ENCODE measurements around the gene PGM3.

PGM3 gene

DNA sequence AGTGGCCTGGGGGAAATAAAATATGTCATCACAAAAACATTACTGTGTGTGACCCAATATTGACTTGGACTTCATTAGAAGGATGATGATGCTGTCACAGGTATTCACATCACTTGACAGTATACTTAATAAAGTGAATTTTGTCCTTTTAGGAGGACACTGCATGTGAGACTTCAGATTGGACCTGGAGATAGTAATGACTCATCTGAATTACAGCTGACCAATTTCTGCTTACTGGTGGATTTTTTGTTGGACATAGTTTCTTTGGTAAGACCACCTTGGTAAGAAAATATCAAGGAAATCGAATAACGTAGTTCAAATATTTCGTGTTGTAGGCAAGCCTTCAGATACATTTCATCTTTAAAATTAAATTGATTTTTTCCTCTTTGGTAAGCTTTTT lies 68.5 kb downstream of the PGM3 start:
- H3K4me3 ChIP-seq (ENCODE audit: low read depth, low read length): no peak overlapping the region
- CTCF ChIA-PET: no interaction called here
- no peaks in the 10 kb centered on the region for H3K4me1 ChIP-seq (ENCODE audit: control insufficient read depth, insufficient read depth, low read length)
- POLR2A ChIA-PET: no interaction called here
- TF ChIP-seq, protein P1, sequence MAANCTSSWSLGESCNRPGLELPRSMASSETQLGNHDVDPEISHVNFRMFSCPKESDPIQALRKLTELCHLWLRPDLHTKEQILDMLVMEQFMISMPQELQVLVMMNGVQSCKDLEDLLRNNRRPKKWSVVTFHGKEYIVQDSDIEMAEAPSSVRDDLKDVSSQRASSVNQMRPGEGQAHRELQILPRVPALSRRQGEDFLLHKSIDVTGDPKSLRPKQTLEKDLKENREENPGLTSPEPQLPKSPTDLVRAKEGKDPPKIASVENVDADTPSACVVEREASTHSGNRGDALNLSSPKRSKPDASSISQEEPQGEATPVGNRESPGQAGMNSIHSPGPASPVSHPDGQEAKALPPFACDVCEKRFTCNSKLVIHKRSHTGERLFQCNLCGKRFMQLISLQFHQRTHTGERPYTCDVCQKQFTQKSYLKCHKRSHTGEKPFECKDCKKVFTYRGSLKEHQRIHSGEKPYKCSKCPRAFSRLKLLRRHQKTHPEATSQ (tag by site-specific recombination; IDR thresholded peaks at IDR 0.05): no peak
- TF ChIP-seq KLF8 (tag by site-specific recombination; IDR thresholded peaks at IDR 0.05) (no peak), ZBTB8A (tag by site-specific recombination; IDR thresholded peaks at IDR 0.05) (no peak), KLF9 (tag by site-specific recombination; IDR thresholded peaks at IDR 0.05; ENCODE audit: low read depth) (no peak), ZNF623 (tag by site-specific recombination; IDR thresholded peaks at IDR 0.05) (no peak), TRIM28 (IDR thresholded peaks at IDR 0.05; ENCODE audit: borderline replicate concordance, low read length) (no peak), ZFP69B (tag by site-specific recombination; IDR thresholded peaks at IDR 0.05) (no peak), ZNF529 (tag by site-specific recombination; IDR thresholded peaks at IDR 0.05; ENCODE audit: insufficient replicate concordance) (no peak), ZNF747 (tag by site-specific recombination; IDR thresholded peaks at IDR 0.05) (no peak), ZNF112 (tag by site-specific recombination; IDR thresholded peaks at IDR 0.05) (no peak), ZNF184 (tag by site-specific recombination; IDR thresholded peaks at IDR 0.05) (no peak), ZNF341 (tag by site-specific recombination; IDR thresholded peaks at IDR 0.05; ENCODE audit: low read depth) (no peak), ZNF791 (tag by site-specific recombination; IDR thresholded peaks at IDR 0.05) (no peak), SP2 (tag by site-specific recombination; IDR thresholded peaks at IDR 0.05) (no peak), ZNF670 (tag by site-specific recombination; IDR thresholded peaks at IDR 0.05; ENCODE audit: low read depth) (no peak)
- TF ChIP-seq, protein P2, sequence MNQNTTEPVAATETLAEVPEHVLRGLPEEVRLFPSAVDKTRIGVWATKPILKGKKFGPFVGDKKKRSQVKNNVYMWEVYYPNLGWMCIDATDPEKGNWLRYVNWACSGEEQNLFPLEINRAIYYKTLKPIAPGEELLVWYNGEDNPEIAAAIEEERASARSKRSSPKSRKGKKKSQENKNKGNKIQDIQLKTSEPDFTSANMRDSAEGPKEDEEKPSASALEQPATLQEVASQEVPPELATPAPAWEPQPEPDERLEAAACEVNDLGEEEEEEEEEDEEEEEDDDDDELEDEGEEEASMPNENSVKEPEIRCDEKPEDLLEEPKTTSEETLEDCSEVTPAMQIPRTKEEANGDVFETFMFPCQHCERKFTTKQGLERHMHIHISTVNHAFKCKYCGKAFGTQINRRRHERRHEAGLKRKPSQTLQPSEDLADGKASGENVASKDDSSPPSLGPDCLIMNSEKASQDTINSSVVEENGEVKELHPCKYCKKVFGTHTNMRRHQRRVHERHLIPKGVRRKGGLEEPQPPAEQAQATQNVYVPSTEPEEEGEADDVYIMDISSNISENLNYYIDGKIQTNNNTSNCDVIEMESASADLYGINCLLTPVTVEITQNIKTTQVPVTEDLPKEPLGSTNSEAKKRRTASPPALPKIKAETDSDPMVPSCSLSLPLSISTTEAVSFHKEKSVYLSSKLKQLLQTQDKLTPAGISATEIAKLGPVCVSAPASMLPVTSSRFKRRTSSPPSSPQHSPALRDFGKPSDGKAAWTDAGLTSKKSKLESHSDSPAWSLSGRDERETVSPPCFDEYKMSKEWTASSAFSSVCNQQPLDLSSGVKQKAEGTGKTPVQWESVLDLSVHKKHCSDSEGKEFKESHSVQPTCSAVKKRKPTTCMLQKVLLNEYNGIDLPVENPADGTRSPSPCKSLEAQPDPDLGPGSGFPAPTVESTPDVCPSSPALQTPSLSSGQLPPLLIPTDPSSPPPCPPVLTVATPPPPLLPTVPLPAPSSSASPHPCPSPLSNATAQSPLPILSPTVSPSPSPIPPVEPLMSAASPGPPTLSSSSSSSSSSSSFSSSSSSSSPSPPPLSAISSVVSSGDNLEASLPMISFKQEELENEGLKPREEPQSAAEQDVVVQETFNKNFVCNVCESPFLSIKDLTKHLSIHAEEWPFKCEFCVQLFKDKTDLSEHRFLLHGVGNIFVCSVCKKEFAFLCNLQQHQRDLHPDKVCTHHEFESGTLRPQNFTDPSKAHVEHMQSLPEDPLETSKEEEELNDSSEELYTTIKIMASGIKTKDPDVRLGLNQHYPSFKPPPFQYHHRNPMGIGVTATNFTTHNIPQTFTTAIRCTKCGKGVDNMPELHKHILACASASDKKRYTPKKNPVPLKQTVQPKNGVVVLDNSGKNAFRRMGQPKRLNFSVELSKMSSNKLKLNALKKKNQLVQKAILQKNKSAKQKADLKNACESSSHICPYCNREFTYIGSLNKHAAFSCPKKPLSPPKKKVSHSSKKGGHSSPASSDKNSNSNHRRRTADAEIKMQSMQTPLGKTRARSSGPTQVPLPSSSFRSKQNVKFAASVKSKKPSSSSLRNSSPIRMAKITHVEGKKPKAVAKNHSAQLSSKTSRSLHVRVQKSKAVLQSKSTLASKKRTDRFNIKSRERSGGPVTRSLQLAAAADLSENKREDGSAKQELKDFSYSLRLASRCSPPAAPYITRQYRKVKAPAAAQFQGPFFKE (tag by site-specific recombination; IDR thresholded peaks at IDR 0.05; ENCODE audit: borderline replicate concordance): no peak
- TF ChIP-seq, protein P3, sequence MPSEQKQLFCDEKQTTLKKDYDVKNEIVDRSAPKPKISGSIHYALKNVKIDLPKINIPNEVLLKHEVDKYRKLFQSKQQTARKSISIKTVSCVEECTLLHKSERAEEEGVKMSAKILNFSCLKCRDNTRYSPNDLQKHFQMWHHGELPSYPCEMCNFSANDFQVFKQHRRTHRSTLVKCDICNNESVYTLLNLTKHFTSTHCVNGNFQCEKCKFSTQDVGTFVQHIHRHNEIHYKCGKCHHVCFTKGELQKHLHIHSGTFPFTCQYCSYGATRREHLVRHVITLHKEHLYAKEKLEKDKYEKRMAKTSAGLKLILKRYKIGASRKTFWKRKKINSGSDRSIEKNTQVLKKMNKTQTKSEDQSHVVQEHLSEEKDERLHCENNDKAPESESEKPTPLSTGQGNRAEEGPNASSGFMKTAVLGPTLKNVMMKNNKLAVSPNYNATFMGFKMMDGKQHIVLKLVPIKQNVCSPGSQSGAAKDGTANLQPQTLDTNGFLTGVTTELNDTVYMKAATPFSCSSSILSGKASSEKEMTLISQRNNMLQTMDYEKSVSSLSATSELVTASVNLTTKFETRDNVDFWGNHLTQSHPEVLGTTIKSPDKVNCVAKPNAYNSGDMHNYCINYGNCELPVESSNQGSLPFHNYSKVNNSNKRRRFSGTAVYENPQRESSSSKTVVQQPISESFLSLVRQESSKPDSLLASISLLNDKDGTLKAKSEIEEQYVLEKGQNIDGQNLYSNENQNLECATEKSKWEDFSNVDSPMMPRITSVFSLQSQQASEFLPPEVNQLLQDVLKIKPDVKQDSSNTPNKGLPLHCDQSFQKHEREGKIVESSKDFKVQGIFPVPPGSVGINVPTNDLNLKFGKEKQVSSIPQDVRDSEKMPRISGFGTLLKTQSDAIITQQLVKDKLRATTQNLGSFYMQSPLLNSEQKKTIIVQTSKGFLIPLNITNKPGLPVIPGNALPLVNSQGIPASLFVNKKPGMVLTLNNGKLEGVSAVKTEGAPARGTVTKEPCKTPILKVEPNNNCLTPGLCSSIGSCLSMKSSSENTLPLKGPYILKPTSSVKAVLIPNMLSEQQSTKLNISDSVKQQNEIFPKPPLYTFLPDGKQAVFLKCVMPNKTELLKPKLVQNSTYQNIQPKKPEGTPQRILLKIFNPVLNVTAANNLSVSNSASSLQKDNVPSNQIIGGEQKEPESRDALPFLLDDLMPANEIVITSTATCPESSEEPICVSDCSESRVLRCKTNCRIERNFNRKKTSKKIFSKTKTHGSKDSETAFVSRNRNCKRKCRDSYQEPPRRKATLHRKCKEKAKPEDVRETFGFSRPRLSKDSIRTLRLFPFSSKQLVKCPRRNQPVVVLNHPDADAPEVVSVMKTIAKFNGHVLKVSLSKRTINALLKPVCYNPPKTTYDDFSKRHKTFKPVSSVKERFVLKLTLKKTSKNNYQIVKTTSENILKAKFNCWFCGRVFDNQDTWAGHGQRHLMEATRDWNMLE (tag by site-specific recombination; conservative IDR thresholded peaks at IDR 0.05; ENCODE audit: low read depth): no peak
- TF ChIP-seq, protein P4, sequence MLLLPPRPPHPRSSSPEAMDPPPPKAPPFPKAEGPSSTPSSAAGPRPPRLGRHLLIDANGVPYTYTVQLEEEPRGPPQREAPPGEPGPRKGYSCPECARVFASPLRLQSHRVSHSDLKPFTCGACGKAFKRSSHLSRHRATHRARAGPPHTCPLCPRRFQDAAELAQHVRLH (tag by site-specific recombination; IDR thresholded peaks at IDR 0.05): no peak
- no peaks in the 10 kb centered on the region for H3K9me3 ChIP-seq (ENCODE audit: control insufficient read depth, insufficient read depth, low read depth, low read length)
- H3K27ac ChIP-seq (ENCODE audit: extremely low read depth, low read depth, low read length): no peak overlapping the region
- H3K36me3 ChIP-seq (ENCODE audit: control insufficient read depth in 2 of 2, insufficient read depth in 1 of 2, low read length in 2 of 2): peaks cover 58 to 88% of the 10 kb centered on the region in 2 experiments

Measured in HEK293 (cell line).